PFSK-1 (cell line): ENCODE results near the gene ADSL.

Experiments
- FOXP2 ChIP-seq: optimal IDR thresholded peaks from 2 replicates; pipeline ENCODE3; 2011; ENCODE audit warnings: borderline replicate concordance, control low read depth, inconsistent platforms; ENCODE audit not compliant: insufficient read depth; ENCODE audit errors: extremely low read length, extremely low read depth
- POLR2AphosphoS5 ChIP-seq: IDR thresholded peaks from 2 replicates; pipeline ENCODE4 v1.6.1; 2012; ENCODE audit warnings: low read depth, mild to moderate bottlenecking, control low read depth, low read length, moderate library complexity
- SIN3A ChIP-seq: IDR thresholded peaks from 2 replicates; pipeline ENCODE4 v1.6.1; 2012; ENCODE audit warnings: mild to moderate bottlenecking, low read length, moderate library complexity, borderline replicate concordance; ENCODE audit not compliant: insufficient read depth
- TAF1 ChIP-seq: IDR thresholded peaks from 2 replicates; pipeline ENCODE4 v1.6.1; 2012; ENCODE audit warnings: low read length, control low read depth, borderline replicate concordance; ENCODE audit not compliant: insufficient read depth
- TF ChIP-seq, protein P1 (sequence below), 2 experiments: IDR thresholded peaks; 2 replicates each; pipeline versions ENCODE4 v1.6.1 to v1.8.0; 2011 to 2012; ENCODE audit warnings: low read depth in 2 of 2, low read length in 2 of 2, control low read depth in 1 of 2, inconsistent platforms in 1 of 2, mild to moderate bottlenecking in 1 of 2, moderate library complexity in 1 of 2; ENCODE audit not compliant: insufficient read depth in 1 of 2

ADSL gene

GRCh38 chr22:40345271-40345670, 1.0 kb upstream of the ADSL start:
- TF ChIP-seq POLR2AphosphoS5 (no peak), FOXP2 (no peak)

DNA sequence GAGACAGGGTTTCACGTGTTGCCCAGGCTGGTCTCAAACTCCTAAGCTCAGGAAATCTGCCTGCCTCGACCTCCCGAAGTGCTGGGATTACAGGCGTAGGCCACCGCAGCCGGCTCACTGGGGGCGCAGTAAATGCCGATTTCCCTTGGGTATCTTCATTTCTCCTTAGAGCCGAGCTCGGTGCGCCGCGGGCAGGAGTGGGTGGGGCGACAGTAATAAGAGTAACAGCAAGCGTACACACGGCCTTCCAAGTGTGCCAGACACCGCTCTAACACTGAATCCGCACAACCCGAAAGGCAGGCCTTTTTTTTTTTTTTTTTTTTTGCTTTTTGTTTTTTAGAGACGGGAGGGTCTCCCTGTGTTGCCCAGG, 500 bp upstream of the ADSL start:
- TF ChIP-seq SIN3A: no peak
- TF ChIP-seq POLR2AphosphoS5: no peak
- TF ChIP-seq, protein P1, sequence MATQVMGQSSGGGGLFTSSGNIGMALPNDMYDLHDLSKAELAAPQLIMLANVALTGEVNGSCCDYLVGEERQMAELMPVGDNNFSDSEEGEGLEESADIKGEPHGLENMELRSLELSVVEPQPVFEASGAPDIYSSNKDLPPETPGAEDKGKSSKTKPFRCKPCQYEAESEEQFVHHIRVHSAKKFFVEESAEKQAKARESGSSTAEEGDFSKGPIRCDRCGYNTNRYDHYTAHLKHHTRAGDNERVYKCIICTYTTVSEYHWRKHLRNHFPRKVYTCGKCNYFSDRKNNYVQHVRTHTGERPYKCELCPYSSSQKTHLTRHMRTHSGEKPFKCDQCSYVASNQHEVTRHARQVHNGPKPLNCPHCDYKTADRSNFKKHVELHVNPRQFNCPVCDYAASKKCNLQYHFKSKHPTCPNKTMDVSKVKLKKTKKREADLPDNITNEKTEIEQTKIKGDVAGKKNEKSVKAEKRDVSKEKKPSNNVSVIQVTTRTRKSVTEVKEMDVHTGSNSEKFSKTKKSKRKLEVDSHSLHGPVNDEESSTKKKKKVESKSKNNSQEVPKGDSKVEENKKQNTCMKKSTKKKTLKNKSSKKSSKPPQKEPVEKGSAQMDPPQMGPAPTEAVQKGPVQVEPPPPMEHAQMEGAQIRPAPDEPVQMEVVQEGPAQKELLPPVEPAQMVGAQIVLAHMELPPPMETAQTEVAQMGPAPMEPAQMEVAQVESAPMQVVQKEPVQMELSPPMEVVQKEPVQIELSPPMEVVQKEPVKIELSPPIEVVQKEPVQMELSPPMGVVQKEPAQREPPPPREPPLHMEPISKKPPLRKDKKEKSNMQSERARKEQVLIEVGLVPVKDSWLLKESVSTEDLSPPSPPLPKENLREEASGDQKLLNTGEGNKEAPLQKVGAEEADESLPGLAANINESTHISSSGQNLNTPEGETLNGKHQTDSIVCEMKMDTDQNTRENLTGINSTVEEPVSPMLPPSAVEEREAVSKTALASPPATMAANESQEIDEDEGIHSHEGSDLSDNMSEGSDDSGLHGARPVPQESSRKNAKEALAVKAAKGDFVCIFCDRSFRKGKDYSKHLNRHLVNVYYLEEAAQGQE (IDR thresholded peaks at IDR 0.05; ENCODE audit: insufficient read depth in 1 of 2, low read depth in 2 of 2, low read length in 2 of 2): no peak
- TF ChIP-seq FOXP2: no peak
- TF ChIP-seq TAF1: no peak

- TF ChIP-seq FOXP2 (no peak), SIN3A (no peak)
- TF ChIP-seq, protein P1 (IDR thresholded peaks at IDR 0.05; ENCODE audit: insufficient read depth in 1 of 2, low read depth in 2 of 2, low read length in 2 of 2): no peak
Observed at GRCh38 chr22:40347300-40347699, 1.0 kb downstream of the ADSL start.

DNA sequence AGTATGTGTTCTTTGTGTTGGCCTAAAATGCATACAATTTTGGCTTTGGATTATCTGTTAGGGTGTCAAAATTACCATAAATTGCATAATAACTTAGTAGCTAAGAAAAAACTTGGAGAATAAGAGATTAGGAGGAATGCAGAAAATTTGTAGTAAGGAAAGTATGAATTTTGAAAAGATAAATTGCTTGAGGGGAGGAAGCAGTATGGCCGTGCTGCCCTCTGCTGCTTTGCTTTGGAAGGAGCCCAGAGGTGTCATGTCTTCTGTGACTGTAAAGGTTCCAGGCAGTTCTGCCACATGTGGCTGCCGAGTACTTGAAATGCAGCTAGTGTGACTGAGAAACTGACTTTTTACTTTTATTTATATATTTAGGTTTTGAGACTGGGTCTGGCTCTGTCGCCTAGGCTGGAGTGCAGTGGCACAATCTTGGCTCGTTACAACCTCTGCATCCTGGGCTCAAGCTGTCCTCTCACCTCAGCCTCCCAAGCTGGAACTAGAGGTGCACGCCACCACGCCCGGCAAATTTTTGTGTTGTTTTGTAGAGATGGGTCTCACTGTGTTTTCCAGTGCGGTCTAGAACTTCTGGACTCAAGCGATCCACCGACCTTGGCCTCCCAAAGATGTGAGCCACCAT, 1.8 kb downstream of the ADSL start:
- TF ChIP-seq SIN3A: no peak
- TF ChIP-seq POLR2AphosphoS5: no peak
- TF ChIP-seq, protein P1 (IDR thresholded peaks at IDR 0.05; ENCODE audit: insufficient read depth in 1 of 2, low read depth in 2 of 2, low read length in 2 of 2): no peak
- no peak for TF ChIP-seq TAF1
- TF ChIP-seq FOXP2: no peak

GRCh38 chr22:40352763-40353162, 6.5 kb downstream of the ADSL start:
- TF ChIP-seq FOXP2 (no peak), POLR2AphosphoS5 (no peak), TAF1 (no peak), SIN3A (no peak)
- TF ChIP-seq, protein P1 (IDR thresholded peaks at IDR 0.05; ENCODE audit: insufficient read depth in 1 of 2, low read depth in 2 of 2, low read length in 2 of 2): no peak
